Measurements from ENCODE around the gene ATG16L2.
"Not testable (repeated sequence)": the region's sequence is repeated elsewhere in the genome, so short reads cannot be mapped to it uniquely, and the experiment has no call there.

The ATG16L2 gene

GRCh38 chr11:72779495-72780128, 34.6 kb upstream of the ATG16L2 start:
- DNase-seq = no peak

GRCh38 chr11:72780296-72781062, 33.7 kb upstream of the ATG16L2 start:
- DNase-seq = no peak

- DNase-seq = no peak
These were observed 33.2 kb upstream of the ATG16L2 start for GRCh38 chr11:72781063-72781312.

- peak in 1 of 2 experiments; percentile 5 for DNase-seq
These were observed 32.7 kb upstream of the ATG16L2 start for GRCh38 chr11:72781313-72782080.

- DNase-seq = peak; percentile 19 to 58
These were observed 31.9 kb upstream of the ATG16L2 start for GRCh38 chr11:72782081-72782920.

- DNase-seq = no peak
These were observed 30.9 kb upstream of the ATG16L2 start for GRCh38 chr11:72783144-72783905.

- DNase-seq = no peak
These were observed 29.5 kb upstream of the ATG16L2 start for GRCh38 chr11:72784662-72785061.

GRCh38 chr11:72786305-72787215, 27.7 kb upstream of the ATG16L2 start:
- DNase-seq = peak; percentile 66 to 87

- no peak for DNase-seq
These were observed 26.8 kb upstream of the ATG16L2 start for GRCh38 chr11:72787216-72788104.

GRCh38 chr11:72788241-72788640, 26.0 kb upstream of the ATG16L2 start:
- DNase-seq = no peak

GRCh38 chr11:72789493-72790131, 24.6 kb upstream of the ATG16L2 start:
- DNase-seq = no peak

GRCh38 chr11:72791228-72791627, 23.0 kb upstream of the ATG16L2 start:
- not testable (repeated sequence) for DNase-seq

GRCh38 chr11:72792437-72793021, 21.7 kb upstream of the ATG16L2 start:
- DNase-seq = no peak

GRCh38 chr11:72793076-72793424, 21.2 kb upstream of the ATG16L2 start:
- no peak for DNase-seq

- peak; percentile 92 for DNase-seq
These were observed 20.5 kb upstream of the ATG16L2 start, which contains the start of gene STARD10 for GRCh38 chr11:72793425-72794367. Gene STARD10, minus strand, starts transcription at chr11:72794047. Its CDS starts 12,866 bp downstream, at chr11:72781181.

GRCh38 chr11:72798361-72798760, 15.8 kb upstream of the ATG16L2 start:
- no peak for DNase-seq

- no peak for DNase-seq
These were observed 14.8 kb upstream of the ATG16L2 start for GRCh38 chr11:72799441-72799840.

- no peak for DNase-seq
These were observed 11.4 kb upstream of the ATG16L2 start for GRCh38 chr11:72802822-72803221.

Data from NCI-H2081 (cell line).